ENCODE results near the gene CD22.
"Not testable (repeated sequence)": the region's sequence is repeated elsewhere in the genome, so short reads cannot be mapped to it uniquely, and the experiment has no call there.

Gene CD22

DNA sequence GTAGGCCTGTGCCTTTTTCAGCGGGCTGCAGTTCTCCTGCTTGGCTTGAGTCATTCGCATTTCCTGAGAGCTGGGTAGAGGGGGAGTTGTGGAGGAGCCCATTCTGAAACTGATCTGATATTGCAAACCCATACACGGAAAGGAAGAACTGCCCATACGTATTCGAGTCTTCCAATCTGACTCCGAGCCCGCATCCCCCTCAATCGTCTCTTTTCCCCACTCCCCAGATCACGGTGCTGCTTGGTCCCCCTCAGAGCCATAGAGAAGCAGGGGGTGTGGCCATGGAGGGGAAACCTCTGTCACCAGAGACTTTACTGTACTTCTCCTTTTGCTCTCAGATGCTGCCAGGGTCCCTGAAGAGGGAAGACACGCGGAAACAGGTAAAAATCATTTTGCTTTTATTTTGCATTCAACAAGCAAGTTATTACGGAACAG lies at the start of gene CD22:
Gene CD22 (plus strand): TSS at position 337 of the 435 bp plus-strand sequence. CDS start 2,854 bp downstream, outside the sequence.
- no peak for DNase-seq

DNA sequence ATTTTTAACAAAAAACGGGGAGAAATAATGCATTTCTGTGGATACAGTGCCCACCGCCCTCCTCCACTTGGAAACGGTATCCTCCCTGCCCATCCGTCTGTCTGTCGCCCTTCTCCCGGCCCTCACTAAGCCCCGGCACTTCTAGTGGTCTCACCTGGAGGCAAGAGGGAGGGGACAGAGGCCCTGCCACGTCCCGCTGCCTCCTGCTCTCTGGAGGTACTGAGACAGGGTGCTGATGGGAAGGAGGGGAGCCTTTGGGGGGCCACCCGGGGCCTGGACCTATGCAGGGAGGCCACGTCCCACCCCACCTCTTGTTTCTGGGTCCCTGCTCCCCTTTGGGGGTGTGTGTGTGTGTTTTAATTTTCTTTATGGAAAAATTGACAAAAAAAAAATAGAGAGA lies 49.6 kb upstream of the CD22 start:
- DNase-seq, result no peak

DNA sequence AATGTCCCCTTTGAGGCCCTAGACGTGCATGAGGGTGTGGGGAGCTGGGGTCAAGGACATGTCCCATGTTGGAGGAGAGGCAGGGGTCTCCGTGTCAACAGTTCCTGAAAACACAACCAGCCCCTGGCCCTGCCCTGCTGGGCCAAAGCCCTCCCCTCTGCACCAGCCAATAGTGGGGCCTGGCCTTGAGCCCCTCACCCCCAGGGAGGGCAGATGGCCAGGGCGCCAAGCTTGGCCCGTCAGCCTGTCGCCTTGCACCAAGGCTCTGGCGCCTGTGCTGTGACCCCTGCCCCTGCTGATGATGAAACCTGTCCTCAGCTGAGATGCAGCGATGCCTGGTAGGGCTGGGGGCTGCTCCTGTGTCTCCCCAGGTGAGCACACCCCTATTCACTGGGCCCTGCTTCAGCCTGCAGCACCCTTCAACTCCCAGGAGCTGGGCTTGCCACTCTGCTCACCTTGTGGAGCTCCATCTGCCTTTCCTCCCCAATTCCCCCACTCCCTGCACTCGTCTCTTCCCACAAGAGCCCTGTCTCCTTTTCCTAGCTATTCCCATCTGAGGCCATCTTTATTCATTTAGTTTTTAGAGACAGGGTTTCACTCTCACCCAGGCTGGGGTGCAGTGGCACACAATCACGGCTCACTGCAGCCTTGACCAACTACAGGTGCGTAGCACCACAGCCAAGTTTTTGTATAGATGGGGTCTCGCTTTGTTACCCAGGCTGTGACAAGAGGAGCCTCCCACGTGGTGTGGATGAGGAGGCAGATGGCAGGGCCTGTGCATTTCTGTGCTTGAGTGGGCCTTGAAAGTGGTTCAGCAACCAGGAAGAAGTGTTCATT lies 48.8 kb upstream of the CD22 start:
- no peak for DNase-seq

- DNase-seq, result no peak
Observed at GRCh38 chr19:35281303-35281702, 47.7 kb upstream of the CD22 start.

GRCh38 chr19:35284153-35285094 lies 44.6 kb upstream of the CD22 start:
- no peak for DNase-seq

DNA sequence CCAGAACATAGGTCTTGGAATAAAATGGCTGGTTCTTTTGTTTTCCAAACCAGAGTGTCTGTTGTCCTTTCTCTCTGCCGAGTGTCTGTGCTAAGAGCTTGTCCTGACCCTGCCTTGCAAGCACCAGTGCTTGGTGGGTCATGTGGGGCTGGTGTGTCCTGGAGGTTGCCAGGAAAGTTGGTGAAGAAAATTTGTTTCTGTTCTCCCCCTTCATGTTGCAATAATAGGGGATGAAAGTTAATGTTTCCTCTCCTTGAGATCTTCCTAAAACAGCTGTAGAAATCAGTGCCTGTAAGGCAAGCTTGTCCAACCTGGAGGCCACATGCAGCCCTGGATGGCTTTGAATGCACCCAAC lies 43.9 kb upstream of the CD22 start:
- DNase-seq, result no peak

DNA sequence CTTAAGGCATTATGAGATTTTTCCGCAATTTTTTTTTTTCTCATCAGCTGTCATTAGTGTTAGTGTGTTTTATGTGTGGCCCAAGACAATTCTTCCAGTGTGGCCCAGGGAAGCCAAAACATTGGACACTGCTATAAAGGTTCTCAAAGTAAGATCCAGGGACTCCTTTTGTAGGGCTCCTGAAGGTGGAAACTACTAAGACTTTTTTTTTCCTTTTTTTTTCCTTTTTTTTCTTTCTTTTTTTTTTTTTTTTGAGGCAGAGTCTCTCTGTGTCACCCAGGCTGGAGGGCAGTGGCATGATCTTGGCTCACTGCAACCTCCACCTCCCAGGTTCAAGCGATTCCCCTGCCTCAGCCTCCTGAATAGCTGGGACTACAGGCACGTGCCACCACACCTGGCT lies 43.5 kb upstream of the CD22 start:
- DNase-seq, result not testable (repeated sequence)

DNA sequence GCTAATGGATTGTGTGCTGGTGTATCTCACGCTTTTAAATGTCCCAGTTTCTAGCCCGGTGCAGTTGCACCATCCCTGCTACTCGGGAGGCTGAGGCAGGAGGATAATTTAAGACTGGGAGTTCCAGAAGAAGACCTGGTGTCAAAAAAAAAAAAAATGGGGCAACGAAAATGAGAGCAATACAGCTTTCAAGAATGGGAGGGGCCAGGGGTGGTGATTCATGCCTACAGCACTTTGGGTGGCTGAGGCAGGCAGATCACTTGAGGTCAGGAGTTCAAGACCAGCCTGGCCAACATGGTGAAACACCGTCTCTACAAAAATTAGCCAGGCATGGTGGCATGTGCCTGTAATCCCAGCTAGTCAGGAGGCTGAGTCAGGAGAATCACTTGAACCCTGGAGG lies 42.9 kb upstream of the CD22 start:
- not testable (repeated sequence) for DNase-seq

- DNase-seq, result no peak
Observed at GRCh38 chr19:35287713-35288112, 41.3 kb upstream of the CD22 start.

DNA sequence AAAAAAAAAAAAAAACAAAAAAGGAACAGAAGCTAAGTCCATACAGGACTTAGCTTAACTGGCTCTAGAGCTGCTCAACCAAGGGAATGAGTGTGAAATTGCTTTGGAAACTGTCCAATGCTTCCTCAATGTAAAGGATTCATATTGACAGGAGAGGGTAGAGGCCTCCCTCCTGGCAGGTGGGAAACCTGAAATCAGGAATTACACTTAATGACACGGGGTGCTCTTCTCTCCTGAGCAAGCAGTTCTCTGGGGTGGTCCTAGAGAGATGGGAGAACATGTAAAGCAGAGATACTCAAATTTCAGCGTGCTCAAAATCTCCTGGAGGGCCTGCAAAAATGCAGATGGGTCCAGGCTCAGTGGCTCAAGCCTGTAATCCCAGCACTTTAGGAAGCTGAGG lies 40.7 kb upstream of the CD22 start:
- DNase-seq, result no peak

- DNase-seq, result no peak
Observed at GRCh38 chr19:35288906-35289305, 40.1 kb upstream of the CD22 start.

- no peak for DNase-seq
Observed at GRCh38 chr19:35290381-35291127, 38.4 kb upstream of the CD22 start.

GRCh38 chr19:35291259-35291658 lies 37.7 kb upstream of the CD22 start:
- peak; percentile 78 for DNase-seq

DNA sequence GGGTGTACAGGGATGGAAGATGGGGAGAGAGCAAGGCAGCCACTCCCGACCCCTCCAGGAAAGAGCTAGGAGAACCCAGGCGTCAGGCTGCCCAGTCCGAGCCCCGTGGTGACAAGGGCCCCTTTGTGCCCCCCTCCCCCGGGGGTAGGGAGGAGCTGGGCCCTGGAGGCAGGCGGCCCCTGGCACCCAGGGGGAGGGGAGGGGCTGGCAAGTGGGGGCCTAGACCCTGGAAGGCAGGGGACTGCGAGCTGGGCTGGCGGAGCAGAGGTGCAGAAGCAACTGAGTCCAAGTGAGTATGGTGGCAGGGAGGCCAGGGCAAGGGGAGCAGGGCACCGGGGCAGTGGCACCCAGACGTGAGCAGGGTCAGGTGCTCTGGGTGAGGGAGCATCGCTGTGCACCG lies 37.1 kb upstream of the CD22 start, which contains the start of gene MAG:
Gene MAG (plus strand): TSS at position 246 of the 400 bp plus-strand sequence. CDS start 3,248 bp downstream, outside the sequence.
- no peak for DNase-seq

DNA sequence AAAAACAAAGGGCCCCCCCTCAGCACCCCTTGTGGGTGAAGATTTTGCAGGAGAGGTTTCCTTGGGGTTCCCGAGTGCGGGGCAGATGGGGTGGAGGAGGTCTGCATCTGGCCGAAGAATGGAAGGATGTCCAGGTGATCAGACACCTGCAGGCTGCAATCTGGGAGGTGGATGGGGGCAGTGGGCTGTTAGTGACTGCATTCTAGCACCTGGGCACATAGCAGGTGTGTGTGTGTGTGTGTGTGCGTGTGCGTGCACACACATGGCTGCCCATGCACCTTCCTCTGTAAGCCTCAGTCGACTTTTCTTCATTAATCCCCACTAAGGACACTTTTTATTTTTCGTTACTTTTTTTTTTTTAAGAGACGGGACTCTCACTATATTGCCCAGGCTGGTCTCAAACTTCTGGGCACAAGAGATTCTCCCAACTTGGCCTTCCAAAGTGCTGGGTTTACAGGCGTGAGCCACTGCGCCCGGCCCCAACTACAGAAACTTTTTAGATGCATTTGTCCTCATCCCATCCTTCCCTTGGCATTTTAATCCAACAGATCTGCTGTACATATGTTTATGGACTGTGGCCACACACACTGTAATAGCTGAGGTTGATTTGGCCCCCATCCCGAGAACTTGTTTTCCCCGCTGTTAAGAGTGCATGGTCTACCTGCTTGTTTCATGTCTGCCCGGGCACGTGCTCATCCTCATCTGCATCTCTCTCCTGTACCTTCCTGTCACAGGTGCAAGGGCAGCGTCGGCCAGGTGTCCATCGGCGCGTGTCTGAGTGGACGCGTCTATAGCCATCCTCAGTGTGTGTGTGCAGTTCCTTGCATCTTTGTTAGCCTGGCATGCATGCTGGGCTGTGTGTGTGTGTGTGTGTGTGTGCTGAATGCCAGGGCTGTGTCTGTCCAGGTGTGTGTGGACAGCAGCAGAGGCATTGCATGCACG lies 36.3 kb upstream of the CD22 start:
- DNase-seq, result no peak

DNA sequence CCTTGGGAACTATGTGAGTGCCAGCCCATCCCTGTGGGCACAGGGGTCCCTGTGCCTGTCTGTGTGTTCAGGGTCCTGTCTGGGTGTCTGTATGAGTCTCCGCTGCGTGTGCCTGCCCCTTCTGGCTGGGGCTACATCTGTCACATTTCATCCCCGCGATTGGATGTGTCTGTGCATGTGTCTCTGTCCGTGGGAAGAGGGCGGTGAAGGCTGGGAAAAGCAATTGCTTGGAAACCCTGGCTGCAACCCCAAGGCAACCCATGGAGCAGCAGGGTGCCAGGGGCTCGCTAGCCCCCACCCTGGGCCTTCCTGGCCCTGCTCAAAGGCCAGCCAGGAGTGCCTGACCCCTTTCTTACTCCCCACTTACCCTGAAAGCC lies 35.6 kb upstream of the CD22 start:
- DNase-seq, result no peak

DNA sequence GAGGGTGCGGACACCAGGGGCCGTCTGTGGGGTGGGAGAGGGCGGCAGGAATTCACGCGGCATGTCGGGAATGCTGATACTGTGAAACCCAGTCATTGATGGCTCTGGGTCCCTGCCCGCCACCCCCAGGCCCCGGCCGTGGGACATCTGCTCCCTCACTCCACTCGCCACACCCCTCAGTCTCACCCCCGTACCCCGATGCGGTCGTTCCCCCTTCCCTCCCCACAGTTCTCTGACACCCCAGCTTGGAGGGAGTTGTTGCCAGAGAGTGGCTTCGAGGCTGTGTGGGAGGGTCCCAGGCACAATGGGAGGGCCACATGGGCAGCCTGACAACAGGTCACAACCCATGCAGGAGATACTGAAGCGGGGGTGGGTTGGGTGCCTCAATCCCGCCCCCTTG lies 35.2 kb upstream of the CD22 start:
- no peak for DNase-seq

DNA sequence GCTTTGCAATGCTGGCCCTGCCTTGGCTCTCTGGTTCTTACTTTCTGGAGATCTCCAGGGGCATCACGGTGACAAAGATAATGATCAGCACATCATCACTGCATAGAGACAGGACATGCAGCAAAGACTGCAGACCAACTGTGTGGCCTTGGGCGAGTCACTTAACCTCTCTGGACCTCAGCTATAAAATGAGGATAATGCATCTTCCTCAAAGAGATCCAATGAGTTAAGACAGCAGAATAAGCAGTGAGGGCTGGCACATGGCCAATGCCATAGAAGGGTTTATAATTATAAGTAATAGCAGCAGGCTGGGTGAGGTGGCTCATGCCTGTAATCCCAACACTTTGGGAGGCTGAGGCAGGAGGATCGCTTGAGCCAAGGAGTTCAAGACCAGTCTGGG lies 34.7 kb upstream of the CD22 start:
- DNase-seq, result no peak

DNA sequence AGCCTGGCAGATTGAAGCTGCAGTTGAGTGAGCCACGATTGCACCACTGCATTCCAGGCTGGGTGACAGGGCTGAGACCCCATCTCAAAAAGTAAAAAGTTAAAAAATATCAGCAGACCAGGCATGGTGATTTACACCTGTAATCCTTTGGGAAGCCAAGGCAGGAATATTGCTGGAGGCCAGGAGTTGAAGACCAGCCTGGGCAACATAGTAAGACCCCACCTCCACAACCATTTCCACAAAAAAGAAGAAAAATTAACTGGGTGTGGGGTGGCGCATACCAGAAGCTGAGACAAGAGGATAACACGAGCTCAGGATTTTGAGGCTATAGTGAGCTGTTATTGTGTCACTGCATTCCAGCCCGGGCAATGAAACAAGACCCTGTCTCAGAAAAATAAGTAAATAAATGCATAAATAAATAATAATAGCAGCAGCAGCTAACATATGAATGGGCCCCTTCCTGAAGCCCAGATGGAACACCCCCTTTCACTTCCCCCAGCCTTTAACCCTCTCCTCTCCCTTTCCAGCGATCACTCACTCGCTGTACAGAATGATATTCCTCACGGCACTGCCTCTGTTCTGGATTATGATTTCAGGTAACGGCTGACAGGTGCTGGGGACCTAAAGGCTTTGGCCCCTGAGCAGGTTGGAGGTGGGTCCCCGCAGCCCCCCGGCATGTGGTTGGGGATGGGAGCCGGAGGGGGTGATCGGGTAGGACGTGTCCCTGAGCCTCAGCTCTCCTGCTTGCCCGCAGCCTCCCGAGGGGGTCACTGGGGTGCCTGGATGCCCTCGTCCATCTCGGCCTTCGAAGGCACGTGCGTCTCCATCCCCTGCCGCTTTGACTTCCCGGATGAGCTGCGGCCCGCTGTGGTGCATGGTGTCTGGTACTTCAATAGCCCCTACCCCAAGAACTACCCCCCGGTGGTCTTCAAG lies 33.9 kb upstream of the CD22 start:
- no peak for DNase-seq

- DNase-seq, result no peak
Observed at GRCh38 chr19:35295792-35296462, 33.1 kb upstream of the CD22 start.
